HFFc6 (cell line): ENCODE results near the gene AMOTL1. TPM values are rescaled to one million over a fixed set of nuclear protein-coding genes. Genes with fewer than 3 reads are reported as not detected.

Experiments
- DNase-seq: peaks from one replicate; pipeline ENCODE4 v3.0.0-alpha.2; 2018
- H3K27ac Mint-ChIP-seq: 2 replicates; pipeline ENCODE4 v1.8.0; 2020; ENCODE audit warnings: mild to moderate bottlenecking, mixed read lengths
- H3K27me3 Mint-ChIP-seq: 2 replicates; pipeline ENCODE4 v1.8.0; 2021; ENCODE audit warnings: mild to moderate bottlenecking, moderate library complexity, mixed read lengths; ENCODE audit not compliant: insufficient read depth
- H3K36me3 Mint-ChIP-seq: 2 replicates; pipeline ENCODE4 v1.8.0; 2021; ENCODE audit warnings: low read depth, mixed read lengths
- H3K4me1 Mint-ChIP-seq: 2 replicates; pipeline ENCODE4 v1.8.0; 2020; ENCODE audit warnings: low read depth, mixed read lengths
- H3K4me3 Mint-ChIP-seq: 2 replicates; pipeline ENCODE4 v1.8.0; 2020; ENCODE audit warnings: mild to moderate bottlenecking, moderate library complexity, mixed read lengths
- H3K9me3 Mint-ChIP-seq: 2 replicates; pipeline ENCODE4 v1.8.0; 2020; ENCODE audit warnings: mild to moderate bottlenecking, mixed read lengths
- total RNA-seq, 6 experiments: library from RNA; stranded (reverse); fragmentation: NEBNext Ultra II Directional; extraction: Animal tissue kit (Norgen Biotek cat#: 25700); gene quantifications; 2 replicates in 1 of 6; 3 replicates in 5 of 6; pipeline ENCODE4 v1.2.3, GENCODE V29; 2021
- TF ChIP-seq, protein P1 (sequence below): fragments of 200-600 bp; sonication (generic); IDR thresholded peaks from 2 replicates; pipeline ENCODE4 v1.5.0; 2021; ENCODE audit warnings: antibody characterized with exemption, mild to moderate bottlenecking

Gene AMOTL1
- total RNA-seq, 6 experiments from 2014 or later = 43.1 to 65.9 (median 48.4) TPM

DNA sequence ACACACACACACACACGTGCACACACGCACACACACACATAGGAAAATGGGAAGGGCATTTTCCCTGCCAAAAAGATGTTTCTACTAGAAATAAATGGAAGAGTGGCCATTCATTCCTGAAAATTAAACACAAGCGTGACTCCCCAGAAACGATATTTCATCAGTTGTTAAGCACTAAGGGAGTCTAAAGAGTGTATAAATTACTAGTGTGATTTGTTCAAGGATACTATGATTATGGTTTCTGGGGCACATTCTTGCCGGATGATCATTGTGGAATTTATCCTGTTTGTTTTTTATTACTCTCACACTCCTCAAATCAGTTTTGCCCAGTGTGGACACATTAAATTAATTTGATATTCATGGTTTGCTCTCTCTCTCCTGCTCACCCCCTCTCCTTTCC lies 16.4 kb upstream of the AMOTL1 start:
- no peaks in the 10 kb centered on the region; the same call in 1 of the 2 replicates for H3K36me3 Mint-ChIP-seq
- H3K4me3 Mint-ChIP-seq = peak overlapping the region; percentile 67
- H3K27me3 Mint-ChIP-seq = peaks cover 1% of the 10 kb centered on the region; the same call in 1 of the 2 replicates
- peak overlapping the region; percentile 83 for H3K27ac Mint-ChIP-seq
- no peaks in the 10 kb centered on the region for H3K9me3 Mint-ChIP-seq
- TF ChIP-seq, protein P1, sequence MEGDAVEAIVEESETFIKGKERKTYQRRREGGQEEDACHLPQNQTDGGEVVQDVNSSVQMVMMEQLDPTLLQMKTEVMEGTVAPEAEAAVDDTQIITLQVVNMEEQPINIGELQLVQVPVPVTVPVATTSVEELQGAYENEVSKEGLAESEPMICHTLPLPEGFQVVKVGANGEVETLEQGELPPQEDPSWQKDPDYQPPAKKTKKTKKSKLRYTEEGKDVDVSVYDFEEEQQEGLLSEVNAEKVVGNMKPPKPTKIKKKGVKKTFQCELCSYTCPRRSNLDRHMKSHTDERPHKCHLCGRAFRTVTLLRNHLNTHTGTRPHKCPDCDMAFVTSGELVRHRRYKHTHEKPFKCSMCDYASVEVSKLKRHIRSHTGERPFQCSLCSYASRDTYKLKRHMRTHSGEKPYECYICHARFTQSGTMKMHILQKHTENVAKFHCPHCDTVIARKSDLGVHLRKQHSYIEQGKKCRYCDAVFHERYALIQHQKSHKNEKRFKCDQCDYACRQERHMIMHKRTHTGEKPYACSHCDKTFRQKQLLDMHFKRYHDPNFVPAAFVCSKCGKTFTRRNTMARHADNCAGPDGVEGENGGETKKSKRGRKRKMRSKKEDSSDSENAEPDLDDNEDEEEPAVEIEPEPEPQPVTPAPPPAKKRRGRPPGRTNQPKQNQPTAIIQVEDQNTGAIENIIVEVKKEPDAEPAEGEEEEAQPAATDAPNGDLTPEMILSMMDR = no peak
- H3K4me1 Mint-ChIP-seq = peaks cover 75% of the 10 kb centered on the region
- peak; percentile 25 for DNase-seq

DNA sequence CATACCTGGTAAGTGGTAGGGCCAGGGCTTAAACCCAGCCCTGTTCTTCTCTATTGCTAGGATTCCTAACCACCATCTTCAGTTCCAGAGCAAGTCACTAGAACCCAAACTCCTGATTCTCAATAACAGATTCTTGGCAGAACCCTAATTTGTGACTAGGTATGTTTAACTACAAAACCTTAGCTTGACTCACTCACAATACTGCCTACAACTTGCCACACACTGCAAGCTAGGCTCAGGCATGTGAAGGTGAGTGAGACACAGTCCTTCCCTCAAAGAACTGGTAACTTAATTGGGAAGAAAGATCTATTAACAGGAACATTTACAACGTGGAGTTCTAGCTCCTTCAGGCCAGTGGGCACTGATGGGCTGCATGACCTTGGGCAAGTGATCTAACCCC lies 14.5 kb upstream of the AMOTL1 start:
- TF ChIP-seq, protein P1 = no peak
- Mint-ChIP-seq H3K27ac (no peak overlapping the region), H3K4me3 (no peak overlapping the region), H3K4me1 (peaks cover 56% of the 10 kb centered on the region), H3K27me3 (peaks cover 1% of the 10 kb centered on the region; the same call in 1 of the 2 replicates), H3K9me3 (no peaks in the 10 kb centered on the region), H3K36me3 (no peaks in the 10 kb centered on the region; the same call in 1 of the 2 replicates)
- no peak for DNase-seq

DNA sequence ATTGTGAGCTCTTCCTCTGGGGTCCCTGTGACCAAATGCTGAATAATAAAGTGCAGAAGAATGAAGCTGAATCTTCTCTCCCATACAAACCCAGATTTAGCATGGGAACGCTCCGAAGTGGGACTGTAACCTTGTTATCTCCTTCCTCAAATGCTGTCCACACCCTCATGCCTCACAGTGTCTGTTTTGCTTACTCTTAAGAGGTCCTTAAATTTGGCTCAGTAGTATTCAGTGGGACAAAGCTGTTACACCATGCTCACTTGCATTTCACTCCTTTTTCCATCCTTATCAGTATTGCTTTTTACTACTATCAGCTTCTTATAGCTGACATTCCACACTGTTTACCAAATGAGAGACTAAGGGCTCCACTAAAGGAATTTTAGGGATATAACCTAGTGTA lies 13.8 kb upstream of the AMOTL1 start:
- TF ChIP-seq, protein P1 = no peak
- H3K36me3 Mint-ChIP-seq = no peaks in the 10 kb centered on the region; the same call in 1 of the 2 replicates
- no peak overlapping the region for H3K27ac Mint-ChIP-seq
- peaks cover 1% of the 10 kb centered on the region; the same call in 1 of the 2 replicates for H3K27me3 Mint-ChIP-seq
- no peak overlapping the region for H3K4me3 Mint-ChIP-seq
- no peak for DNase-seq
- H3K4me1 Mint-ChIP-seq = peaks cover 49% of the 10 kb centered on the region
- no peaks in the 10 kb centered on the region for H3K9me3 Mint-ChIP-seq

DNA sequence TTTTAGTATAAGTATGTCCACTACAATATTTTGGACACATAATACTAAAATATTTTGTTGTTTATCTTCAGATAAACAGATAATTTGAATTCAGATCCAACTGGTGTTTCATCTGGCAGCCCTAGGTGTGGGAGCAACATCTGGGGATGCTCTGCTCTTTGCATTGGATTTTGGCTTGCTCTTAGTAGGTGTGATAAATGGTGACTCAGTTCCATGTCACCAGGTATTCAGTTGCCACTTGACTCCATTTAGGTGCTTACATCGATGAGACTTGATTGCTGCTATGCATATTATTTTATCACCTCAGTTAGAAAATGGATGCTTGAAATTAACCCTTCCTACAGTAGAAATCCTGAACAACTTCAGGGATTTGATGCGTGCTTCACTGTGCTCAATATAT lies 13.3 kb upstream of the AMOTL1 start:
- Mint-ChIP-seq H3K36me3 (no peaks in the 10 kb centered on the region), H3K9me3 (no peaks in the 10 kb centered on the region), H3K27me3 (peaks cover 1% of the 10 kb centered on the region; the same call in 1 of the 2 replicates), H3K4me3 (no peak overlapping the region), H3K4me1 (peaks cover 45% of the 10 kb centered on the region), H3K27ac (no peak overlapping the region)
- TF ChIP-seq, protein P1 = no peak
- no peak for DNase-seq

DNA sequence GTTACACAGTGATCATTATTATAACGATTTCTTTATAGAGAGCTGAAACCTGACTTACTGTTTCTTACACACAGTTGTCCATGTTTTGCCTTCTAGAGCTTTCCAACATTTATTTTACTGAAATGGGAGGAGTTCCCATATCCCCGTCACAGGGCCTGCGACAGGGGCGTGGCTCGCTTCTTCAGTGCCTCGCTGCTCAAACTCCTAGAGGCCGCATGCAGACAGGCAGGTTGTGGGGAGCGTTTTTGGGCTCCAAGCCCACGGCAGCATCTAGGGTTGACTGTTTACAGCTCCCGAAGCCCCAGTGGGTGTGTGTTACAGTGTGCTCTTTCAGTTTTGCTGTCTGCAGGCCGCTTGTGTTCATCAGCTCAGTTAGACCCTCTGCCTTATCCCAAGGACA lies 12.7 kb upstream of the AMOTL1 start:
- TF ChIP-seq, protein P1 = no peak
- Mint-ChIP-seq H3K4me3 (no peak overlapping the region), H3K27ac (no peak overlapping the region), H3K4me1 (peaks cover 42% of the 10 kb centered on the region), H3K36me3 (no peaks in the 10 kb centered on the region), H3K9me3 (no peaks in the 10 kb centered on the region), H3K27me3 (peaks cover 1% of the 10 kb centered on the region; the same call in 1 of the 2 replicates)
- no peak for DNase-seq
